HG03469 (cell line): ENCODE results near the gene MBD6.

Experiments
- ATAC-seq: cut with Tn5 transposase; IDR thresholded peaks from one replicate; pipeline ENCODE4 v1.9.1; 2021; ENCODE audit warnings: mild to moderate bottlenecking, moderate library complexity, moderate number of reproducible peaks; ENCODE audit not compliant: unreplicated experiment

Gene MBD6, protein sequence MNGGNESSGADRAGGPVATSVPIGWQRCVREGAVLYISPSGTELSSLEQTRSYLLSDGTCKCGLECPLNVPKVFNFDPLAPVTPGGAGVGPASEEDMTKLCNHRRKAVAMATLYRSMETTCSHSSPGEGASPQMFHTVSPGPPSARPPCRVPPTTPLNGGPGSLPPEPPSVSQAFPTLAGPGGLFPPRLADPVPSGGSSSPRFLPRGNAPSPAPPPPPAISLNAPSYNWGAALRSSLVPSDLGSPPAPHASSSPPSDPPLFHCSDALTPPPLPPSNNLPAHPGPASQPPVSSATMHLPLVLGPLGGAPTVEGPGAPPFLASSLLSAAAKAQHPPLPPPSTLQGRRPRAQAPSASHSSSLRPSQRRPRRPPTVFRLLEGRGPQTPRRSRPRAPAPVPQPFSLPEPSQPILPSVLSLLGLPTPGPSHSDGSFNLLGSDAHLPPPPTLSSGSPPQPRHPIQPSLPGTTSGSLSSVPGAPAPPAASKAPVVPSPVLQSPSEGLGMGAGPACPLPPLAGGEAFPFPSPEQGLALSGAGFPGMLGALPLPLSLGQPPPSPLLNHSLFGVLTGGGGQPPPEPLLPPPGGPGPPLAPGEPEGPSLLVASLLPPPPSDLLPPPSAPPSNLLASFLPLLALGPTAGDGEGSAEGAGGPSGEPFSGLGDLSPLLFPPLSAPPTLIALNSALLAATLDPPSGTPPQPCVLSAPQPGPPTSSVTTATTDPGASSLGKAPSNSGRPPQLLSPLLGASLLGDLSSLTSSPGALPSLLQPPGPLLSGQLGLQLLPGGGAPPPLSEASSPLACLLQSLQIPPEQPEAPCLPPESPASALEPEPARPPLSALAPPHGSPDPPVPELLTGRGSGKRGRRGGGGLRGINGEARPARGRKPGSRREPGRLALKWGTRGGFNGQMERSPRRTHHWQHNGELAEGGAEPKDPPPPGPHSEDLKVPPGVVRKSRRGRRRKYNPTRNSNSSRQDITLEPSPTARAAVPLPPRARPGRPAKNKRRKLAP

DNA sequence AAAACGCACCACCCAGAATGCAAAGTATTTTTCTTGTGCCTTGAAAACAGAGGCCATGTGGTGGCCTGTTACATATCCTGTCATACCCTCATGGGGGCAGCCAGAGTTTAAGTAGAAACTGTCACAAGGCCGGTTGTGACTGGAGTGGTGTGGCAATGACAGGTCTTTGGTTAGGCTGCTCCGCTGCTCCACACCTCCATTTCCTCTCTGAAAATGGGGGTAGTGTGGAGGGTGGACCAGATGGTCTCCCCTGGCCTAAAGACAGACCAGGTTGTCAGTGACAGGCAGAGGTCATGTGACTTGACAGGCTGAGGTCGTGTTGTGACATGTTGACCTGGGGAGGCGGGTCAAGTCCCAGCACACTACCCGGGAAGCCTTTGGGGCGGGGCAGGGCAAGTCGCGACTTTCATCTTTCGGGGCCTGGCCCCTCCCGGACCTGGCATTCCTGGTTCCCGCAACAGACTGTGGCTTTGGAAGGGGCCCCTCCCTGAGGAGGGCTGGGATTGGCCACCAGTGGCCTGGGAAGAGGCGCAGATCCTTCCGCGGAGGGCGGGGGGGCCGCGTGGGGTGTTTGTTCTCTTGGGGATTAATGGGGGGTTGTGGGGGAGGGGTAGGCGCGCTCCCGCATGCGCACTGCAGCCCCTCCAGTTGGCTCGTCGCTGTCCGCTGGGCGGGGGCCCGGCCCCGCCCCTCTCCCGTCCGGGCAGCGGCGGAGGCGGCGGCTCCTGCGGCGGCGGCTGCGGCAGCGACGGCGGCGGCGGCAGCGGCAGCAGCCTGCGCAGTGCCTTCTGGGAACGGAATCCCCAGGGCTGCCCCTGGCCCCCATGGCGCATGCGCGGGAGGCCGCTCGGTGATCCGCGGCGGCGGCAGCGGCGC, at the start of gene MBD6:
Gene MBD6 (plus strand): TSS at position 814 of the 876 bp plus-strand sequence. CDS start 1,480 bp downstream, outside the sequence.
- ATAC-seq = peak; percentile 28

DNA sequence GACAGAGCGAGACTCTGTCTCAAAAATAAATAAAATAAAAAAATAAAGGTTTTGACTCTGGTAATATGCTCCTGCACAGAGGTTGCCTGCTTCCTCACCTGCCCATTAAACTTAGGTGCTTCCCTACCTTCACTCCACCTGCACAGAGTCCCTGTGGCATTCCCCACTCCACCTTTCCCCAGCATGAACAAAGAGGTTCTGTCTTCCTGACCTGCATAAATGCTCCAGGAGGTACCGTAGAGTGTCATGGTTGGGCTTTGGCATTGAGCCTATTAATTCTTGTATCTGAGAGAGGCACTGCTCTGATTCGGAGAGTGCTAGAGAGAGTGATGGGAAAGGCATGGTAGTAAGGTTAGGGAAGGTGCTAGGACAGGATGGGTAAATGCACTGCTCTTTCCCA, 49.2 kb upstream of the MBD6 start:
- no peak for ATAC-seq

DNA sequence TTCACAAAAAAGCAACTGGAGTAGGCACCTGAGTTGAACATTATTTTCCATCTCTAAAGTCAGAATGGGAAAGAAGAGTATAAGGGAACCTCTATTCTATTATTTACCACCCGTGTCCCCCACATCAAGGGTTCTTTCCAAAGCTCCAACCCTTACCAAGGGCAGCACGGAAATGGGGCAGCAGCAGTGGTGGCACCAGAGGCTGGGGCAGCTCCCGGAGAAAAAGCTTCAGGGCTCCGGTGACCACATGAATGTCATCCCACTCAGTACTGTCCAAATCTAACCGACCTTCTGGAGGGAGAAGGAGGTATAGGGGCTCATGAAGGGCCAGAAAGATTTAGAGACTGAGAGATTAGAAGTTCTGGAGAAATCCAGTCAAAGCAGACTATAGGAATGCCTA, 48.7 kb upstream of the MBD6 start:
- ATAC-seq = no peak

DNA sequence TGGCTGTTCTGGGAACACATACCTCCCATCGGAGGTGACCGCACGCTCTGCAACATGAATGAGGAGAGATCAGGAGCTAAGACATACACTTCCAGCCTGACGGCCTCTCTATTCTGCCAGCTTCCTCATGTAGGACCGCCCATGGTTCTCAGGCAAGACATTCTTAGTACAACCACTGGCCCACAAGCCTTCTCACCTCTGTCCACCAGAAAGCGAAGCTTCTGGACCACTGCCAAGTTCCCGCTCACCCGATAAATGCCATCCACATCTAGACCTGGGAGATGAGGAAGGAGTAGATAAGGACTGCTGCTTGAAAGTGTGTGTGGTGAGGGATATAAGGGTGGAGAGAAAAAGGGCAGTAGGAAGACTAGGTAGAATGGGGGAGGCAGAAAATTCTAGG, 48.2 kb upstream of the MBD6 start:
- ATAC-seq = no peak

DNA sequence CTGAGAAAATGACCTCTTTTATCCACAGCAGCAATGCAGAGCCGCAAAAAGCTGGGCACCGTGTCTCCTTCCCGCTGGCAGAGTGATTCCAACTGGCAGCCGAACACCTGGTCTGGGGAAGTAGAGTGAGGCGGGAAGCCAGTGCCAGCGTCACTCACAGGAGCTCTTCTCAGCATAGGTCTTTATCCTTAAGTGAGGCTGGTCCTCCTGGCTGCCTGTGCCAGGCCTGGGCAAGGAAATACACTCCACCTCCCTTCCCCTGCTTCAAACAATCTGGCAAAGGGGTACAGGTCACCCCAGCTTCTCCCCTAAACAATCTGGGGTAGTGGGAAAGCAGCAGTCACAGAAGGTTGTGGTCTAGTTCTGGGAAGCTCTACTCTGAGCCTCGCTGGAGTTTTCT, 47.8 kb upstream of the MBD6 start:
- ATAC-seq = no peak

DNA sequence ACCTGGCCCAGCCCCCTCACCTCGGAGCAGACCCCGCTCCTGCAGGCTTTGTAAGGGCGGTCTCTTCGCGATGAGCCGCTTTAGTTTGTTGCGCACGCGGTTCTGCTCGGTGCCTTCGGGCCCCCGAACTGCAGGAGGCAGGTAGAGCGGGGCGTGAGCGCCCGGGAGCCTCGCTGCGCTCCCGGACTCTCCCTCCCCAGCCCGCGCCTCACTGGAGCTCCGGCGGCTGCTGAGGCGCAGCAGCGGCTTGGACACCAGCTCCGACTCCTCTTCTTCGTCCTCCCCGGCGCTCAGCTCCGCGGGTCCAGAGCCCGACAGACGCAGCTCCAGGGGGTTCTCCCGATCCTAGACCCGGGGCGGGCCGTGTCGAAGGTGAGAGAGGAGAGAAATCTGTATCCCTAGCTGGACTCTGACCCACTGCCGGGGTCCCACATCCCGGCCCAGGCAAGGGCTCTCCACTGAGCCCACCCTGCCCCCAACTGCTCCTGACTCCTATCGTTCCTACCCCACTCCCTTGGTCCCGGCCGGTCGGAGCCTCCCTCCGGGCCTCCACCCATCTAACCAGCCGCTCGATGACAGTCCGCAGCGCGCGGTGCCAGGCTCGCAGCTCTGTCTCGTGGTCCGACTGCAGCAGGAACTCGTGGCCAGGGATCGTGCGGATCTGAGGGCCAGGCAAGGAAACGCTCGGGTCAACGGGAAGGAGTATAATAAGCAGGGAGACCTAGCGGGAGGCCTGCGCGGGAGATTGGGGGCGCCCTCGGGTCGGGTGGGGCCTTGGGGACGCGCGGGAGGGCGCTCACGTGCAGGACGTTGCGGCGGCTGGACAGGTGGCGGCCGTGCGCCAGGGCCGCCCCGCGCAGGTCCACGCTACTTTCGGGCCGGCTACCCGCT, 47.1 kb upstream of the MBD6 start:
- ATAC-seq = no peak

DNA sequence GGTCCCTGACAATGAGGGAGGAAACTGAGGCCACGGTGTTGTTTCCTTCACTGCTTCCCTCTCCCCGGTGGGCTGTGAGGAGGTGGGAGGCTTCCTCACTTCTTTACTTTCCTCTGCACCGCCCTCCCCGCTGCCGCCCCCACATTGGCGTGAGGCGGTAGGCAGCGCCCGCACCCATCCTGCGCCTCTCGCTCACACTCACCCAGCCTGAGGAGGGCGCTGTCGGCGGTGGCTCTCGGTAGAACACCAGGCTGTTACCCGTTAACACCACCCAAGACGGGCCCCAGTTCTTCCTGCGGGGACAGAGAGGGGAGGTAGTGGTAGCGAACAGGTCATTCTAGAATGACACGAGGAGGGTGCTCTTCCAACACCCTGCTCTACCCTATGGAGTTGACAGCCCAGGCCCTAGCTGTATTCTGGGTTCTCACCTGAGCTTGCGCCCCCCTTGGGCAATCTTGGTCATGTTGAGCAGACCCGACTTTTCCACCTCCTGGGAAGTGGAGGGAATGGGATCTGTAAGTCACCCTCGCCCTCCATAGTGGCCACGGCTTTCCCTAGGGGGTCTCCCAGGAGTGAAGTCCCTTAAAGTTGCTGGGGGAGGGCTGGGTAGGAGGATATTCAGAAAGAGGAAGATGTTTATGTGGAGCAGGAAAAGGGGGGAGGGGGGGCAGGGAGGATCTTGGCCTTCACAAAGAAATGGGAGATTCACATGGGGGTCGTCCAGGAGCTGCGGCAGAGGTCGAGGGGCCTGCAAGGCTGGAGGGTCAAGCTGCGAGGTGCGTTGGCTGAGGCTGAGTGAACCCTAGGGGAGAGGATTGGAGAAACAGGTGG, 46.2 kb upstream of the MBD6 start:
- ATAC-seq = no peak

DNA sequence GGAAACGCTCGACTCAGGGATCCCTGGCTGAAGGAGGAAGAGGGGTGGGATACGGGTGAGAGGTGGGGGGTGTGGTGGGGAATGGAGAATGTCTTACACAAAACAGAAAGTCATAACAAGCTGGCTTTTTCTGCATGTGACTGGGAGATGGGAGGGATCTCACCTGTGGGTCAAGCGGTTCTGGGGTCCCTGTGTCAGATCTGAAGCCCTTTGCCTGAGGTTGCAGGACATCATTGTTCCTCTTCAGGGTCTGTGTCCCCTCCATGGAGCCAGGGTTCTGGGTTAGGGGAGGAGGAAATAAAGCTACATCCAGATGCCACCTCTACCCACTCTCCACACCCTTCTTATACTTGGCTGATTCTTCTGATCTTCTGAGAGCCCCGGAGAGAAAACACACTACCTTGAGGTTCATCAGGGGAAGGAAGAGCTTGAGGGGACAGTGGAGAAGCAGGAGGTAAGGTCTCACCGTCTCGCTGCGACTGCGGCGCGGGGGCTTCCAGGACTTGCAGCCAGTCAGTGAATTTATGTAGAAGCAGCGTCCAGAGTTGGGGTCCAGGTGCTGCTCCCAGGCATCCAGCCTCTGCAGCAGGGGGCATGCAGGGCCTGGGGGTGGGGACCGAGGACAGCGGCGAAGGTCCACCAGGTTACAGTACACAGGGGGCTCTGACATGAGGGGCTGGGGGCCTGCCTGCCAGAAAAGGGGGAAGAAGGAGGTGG, 45.5 kb upstream of the MBD6 start:
- no peak for ATAC-seq

DNA sequence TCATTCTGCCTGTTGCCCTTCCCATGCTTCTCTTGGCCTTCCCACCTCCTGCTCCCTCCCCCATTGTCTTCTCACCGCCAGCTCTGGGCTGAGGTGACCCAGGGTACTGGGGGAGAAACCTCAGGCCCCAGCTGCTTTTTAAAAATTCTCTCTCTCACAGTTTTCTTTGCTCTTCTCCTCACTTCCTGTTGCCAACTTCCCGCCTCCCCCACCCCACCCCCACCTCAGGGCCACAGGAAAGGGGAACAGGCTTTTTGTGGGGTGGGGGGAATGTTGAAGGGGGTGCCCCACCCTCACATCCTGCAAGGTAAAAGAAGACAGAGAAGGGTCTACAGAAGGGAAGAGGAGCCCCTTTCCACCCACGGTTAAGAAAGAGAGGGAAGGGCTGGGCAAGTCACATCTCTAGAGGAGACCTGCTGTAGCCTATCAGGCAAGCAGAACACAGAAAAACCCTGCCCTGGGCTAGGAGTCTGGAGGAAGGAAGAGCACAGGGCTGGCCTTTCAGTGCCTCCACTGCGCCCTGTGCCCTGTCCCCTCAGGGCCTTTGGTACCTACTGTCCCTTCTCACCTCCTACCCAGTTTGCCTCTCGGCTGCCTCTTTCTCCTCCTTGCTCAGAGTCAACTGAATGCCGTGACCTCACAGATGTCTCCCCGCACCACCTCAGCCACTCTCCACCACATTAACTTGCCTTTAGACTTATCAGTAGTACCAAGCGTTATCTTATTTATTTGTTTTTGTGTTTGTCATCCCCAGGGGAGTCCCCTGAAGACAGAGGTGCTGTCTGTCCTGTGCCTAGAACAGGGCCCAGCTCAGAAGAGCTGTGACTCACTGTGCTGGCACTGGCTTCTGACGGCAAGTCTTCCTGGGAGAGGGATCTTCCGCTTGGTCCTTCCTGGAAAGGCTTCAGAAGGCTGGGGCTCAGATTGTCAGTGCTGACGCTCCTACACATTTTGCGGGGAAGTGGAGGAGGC, 44.6 kb upstream of the MBD6 start:
- ATAC-seq = no peak

DNA sequence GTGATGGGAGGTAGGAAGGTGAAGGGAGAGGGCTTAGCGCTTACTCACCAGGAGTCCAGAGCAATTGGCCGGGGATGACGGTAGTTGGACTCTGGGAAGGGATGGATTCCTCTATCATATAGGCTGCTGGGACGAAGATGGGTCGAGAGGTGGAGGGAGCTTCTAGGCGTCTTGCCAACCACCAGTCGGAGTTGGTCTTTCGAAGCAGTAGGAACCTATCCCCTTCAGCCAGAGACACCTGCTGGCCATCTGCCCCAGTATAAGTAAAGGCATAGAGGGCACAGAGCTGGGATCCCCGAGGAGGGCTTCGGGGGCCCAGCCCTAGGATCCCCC, 43.6 kb upstream of the MBD6 start:
- no peak for ATAC-seq

DNA sequence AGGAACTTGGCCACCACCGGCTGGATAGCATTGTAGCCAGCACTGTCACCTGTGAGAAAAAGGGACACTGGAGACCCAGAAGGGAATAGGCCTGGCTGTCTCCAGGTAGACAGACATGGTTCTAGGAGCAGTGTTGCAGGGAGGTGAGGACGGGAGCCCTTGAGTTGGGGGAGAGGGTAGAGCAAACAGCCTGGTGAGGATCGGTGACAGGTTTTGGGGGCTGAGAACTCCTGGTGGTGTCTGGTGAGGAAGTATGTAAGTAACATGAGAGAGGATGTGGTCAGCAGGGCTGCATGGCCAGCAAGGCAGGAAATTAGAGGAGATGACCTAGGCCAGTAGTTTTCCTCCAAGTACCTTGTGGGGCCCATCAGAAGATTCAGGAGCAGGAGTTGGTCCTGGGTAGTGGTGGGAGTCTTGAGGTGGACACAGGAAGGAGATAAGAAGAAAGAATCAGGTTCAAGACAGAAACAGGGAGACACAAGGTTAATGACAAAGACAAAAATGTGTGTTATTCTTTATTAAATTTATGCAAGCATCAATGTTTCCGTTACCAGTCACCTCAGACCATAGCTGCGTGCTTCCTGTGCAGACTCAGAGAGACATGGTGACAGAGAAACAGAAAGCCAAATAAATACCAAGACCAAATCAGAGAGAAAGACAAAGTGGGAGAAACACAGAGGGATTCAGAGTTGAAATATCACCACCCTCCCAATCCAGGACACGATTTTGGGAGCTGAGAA, 43.1 kb upstream of the MBD6 start, which contains the start of gene ARHGAP9:
Gene ARHGAP9 (minus strand): TSS at position 491 of the 740 bp plus-strand sequence. CDS start 460 bp downstream, at position 31.
- ATAC-seq = no peak

DNA sequence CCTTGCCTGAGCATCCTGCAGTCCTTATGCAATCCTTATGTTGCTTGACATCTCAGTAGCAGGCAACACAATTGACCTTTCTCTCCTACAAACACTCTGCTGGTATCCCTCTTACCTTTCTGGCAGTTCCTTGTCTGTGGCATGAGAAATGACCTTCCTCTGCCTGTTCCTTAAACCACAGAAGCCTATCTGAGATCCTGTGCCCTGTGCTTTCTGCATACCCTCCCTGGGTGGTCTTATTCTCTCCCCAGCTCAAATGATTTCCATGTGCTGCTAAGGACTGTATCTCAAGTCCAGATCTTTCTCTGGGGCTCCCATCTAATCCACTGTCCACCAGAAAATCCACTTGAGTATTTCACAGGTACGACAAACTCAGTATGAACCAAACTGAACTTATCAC, 41.0 kb upstream of the MBD6 start:
- ATAC-seq = no peak

DNA sequence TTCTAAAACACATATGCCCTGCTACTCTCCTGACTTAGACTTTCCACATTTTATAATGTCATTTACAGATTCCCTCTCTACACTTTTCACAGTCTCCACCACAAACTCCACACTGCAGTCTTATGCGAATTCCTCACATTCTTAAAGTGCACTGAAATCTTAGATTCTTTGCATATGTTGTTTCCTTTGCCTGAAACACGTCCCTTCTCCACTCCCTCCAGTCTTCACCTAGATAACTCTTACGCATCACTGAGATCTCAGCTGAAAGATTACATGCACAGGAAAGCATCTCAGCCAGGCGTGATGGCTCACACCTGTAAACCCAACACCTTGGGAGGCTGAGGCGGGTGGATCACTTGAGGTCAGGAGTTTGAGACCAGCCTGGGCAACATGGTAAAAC, 39.2 kb upstream of the MBD6 start:
- no peak for ATAC-seq

DNA sequence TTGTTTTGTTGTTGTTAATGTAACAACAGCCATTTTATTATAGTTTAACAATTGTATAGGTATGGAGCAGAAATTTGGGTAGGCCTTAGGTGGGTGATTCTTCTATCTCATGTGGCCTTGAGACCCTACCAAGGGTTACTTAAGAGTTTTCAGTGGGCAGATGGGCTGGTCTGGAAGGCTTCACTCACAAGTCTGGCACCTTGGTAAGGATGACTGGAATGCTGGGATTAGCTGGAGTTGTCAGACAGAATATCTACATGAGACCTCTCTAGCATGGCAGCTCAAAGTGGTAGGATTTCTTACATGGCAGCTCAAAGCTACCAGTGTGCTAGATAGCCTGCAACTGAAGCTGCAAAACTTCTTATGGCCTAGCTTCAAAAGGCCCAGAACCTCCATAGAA, 36.9 kb upstream of the MBD6 start:
- no peak for ATAC-seq

DNA sequence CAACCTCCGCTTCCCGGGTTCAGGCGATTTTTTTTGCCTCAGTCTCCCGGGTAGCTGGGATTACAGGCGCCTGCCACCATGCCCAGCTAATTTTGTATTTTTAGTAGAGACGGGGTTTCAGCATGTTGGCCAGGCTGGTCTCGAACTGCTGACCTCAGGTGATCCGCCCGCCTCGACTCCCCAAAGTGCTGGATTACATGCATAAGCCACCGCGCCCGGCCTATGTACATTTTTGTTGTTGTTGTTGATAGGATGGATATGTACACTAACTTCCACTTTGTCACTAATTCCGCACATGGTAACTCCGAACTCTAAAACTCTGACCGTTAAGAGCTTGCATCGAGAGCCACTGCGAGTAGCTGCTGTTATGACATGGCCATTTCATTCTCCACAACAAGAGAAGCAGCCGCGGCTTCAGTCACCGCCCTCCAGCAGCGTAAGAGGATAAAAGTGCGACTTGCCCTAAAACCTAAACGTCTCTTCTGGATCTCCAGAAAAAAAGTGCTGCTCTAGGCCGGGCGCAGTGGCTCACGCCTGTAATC, 35.5 kb upstream of the MBD6 start:
- no peak for ATAC-seq
